Measurements from ENCODE around the gene FYB1.

DNA sequence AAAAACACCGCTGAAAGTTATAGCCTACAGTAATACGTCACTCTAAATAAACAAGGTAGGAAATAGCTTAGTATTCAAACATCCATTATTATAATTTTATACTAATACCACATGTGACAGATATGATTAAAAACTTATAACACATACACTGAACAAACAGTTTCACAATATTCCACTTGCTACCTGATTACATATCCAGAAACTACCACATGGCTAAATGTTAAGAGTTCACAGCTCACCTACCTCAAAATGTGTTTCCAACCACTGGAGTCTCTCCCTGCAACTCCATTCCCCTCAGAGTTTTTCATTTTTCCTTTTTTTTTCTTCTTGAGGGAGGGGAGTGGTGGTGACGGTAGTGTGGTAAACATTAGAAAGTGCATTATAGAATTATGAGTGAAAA lies 157.3 kb downstream of the FYB1 start:
- TF ChIP-seq, protein P1, sequence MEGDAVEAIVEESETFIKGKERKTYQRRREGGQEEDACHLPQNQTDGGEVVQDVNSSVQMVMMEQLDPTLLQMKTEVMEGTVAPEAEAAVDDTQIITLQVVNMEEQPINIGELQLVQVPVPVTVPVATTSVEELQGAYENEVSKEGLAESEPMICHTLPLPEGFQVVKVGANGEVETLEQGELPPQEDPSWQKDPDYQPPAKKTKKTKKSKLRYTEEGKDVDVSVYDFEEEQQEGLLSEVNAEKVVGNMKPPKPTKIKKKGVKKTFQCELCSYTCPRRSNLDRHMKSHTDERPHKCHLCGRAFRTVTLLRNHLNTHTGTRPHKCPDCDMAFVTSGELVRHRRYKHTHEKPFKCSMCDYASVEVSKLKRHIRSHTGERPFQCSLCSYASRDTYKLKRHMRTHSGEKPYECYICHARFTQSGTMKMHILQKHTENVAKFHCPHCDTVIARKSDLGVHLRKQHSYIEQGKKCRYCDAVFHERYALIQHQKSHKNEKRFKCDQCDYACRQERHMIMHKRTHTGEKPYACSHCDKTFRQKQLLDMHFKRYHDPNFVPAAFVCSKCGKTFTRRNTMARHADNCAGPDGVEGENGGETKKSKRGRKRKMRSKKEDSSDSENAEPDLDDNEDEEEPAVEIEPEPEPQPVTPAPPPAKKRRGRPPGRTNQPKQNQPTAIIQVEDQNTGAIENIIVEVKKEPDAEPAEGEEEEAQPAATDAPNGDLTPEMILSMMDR (IDR thresholded peaks at IDR 0.05; ENCODE audit: poor library complexity), result no peak
- no peak for TF ChIP-seq EZH2 (IDR thresholded peaks at IDR 0.05; ENCODE audit: borderline replicate concordance)
